Renal cortex interstitium (tissue), 11 donors: ENCODE results near the gene AUTS2. TPM values are rescaled to one million over a fixed set of nuclear protein-coding genes. Genes with fewer than 3 reads are reported as not detected.

ENCODE experiments used
- DNase-seq, 11 donors: peaks; one replicate each; pipeline ENCODE4 v3.0.0-alpha.2; 2013; ENCODE audit warnings: low read depth in 9 of 11, low spot score in 4 of 11; ENCODE audit errors: extremely low read depth in 1 of 11
- polyA plus RNA-seq, 3 donors: library from polyadenylated mRNA; unstranded; fragments of 120-200 nt; gene quantifications; one replicate each; pipeline ENCODE4 v1.2.1, GENCODE V29; 2013; ENCODE audit not compliant: insufficient read length in 3 of 3

Gene AUTS2
- polyA plus RNA-seq, 3 donors: 78.0 to 102 (median 90.7) TPM

GRCh38 chr7:70668606-70669358 lies 1070.5 kb downstream of the AUTS2 start:
- no peak for DNase-seq

- DNase-seq: no peak
Measured at GRCh38 chr7:70669854-70670253, 1071.6 kb downstream of the AUTS2 start.

GRCh38 chr7:70670288-70670687 lies 1072.0 kb downstream of the AUTS2 start:
- no peak for DNase-seq

- DNase-seq: no peak
Measured at GRCh38 chr7:70673778-70674570, 1075.7 kb downstream of the AUTS2 start.

- no peak for DNase-seq
Measured at GRCh38 chr7:70674571-70675010, 1076.3 kb downstream of the AUTS2 start.

- no peak for DNase-seq
Measured at GRCh38 chr7:70676243-70676642, 1078.0 kb downstream of the AUTS2 start.

- no peak for DNase-seq
Measured at GRCh38 chr7:70678621-70679251, 1080.5 kb downstream of the AUTS2 start.

- DNase-seq: no peak
Measured at GRCh38 chr7:70679661-70680060, 1081.4 kb downstream of the AUTS2 start.

- no peak for DNase-seq
Measured at GRCh38 chr7:70680306-70680705, 1082.0 kb downstream of the AUTS2 start.

- DNase-seq: no peak
Measured at GRCh38 chr7:70680743-70681468, 1082.6 kb downstream of the AUTS2 start.

- no peak for DNase-seq
Measured at GRCh38 chr7:70681469-70682350, 1083.4 kb downstream of the AUTS2 start.

GRCh38 chr7:70684173-70684572 lies 1085.9 kb downstream of the AUTS2 start:
- no peak for DNase-seq

- DNase-seq: peak in 4 of 11 donors; percentile 37 to 60 (median 52)
Measured at GRCh38 chr7:70693321-70693685, 1095.0 kb downstream of the AUTS2 start.

- peak in 5 of 11 donors; percentile 50 to 75 (median 71) for DNase-seq
Measured at GRCh38 chr7:70693686-70694433, 1095.6 kb downstream of the AUTS2 start.

GRCh38 chr7:70694434-70694970 lies 1096.2 kb downstream of the AUTS2 start:
- DNase-seq: peak in 3 of 11 donors; percentile 39 to 43 (median 43)

GRCh38 chr7:70694971-70695794 lies 1096.9 kb downstream of the AUTS2 start:
- DNase-seq: peak in 3 of 11 donors; percentile 28 to 36 (median 28)

- DNase-seq: no peak
Measured at GRCh38 chr7:70695795-70696083, 1097.5 kb downstream of the AUTS2 start.
